Kidney epithelial cell (primary cell): ENCODE measurements around the gene SLC1A5. TPM values are rescaled to one million over a fixed set of nuclear protein-coding genes. Genes with fewer than 3 reads are reported as not detected.

Source experiments
- DNase-seq: peaks from one replicate; pipeline ENCODE4 v3.0.0-alpha.2; 2010; ENCODE audit warnings: low read depth
- H3K27me3 ChIP-seq: 2 replicates; pipeline ENCODE4 v1.6.0; 2011; ENCODE audit warnings: low read length; ENCODE audit not compliant: control insufficient read depth, insufficient read depth
- H3K36me3 ChIP-seq: 2 replicates; pipeline ENCODE4 v1.5.1; 2011; ENCODE audit warnings: low read length; ENCODE audit not compliant: control insufficient read depth, insufficient read depth
- H3K4me3 ChIP-seq: 2 replicates; pipeline ENCODE4 v1.5.1; 2011; ENCODE audit warnings: low read depth, mild to moderate bottlenecking, control low read depth, low read length
- total RNA-seq: library from RNA; depleted of rRNA; stranded (reverse); fragments of >200 nt; gene quantifications from 2 replicates; pipeline ENCODE4 v1.2.3, GENCODE V29; 2015
- TF ChIP-seq, protein P1 (sequence below): IDR thresholded peaks from 2 replicates; pipeline ENCODE4 v1.5.1; 2011; ENCODE audit warnings: mild to moderate bottlenecking, moderate library complexity, low read length, control low read depth, inconsistent platforms; ENCODE audit not compliant: insufficient read depth, poor library complexity, severe bottlenecking

SLC1A5 gene
- total RNA-seq, 1 donor from 2014 or later: 192 TPM

DNA sequence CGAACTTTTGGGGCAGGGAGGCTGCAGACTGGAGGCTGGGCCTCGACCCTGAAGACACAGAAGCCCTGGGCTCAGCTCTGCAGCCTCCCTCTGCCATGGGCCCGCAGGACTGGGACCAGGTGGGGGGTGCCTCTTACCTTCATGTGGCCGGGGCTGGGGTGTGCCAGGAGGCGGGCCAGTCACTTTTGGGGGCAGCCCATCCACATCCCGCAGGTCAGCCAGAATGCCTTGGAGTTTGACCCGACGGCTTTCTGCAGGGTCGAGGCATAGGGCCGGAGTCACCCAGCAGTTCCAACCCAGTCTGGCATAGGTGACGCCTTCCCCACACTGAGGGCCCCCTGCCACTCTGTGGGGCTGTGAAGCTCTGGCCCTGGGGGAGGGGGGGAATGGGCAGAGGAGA is 60.6 kb downstream of the SLC1A5 start:
- TF ChIP-seq, protein P1, sequence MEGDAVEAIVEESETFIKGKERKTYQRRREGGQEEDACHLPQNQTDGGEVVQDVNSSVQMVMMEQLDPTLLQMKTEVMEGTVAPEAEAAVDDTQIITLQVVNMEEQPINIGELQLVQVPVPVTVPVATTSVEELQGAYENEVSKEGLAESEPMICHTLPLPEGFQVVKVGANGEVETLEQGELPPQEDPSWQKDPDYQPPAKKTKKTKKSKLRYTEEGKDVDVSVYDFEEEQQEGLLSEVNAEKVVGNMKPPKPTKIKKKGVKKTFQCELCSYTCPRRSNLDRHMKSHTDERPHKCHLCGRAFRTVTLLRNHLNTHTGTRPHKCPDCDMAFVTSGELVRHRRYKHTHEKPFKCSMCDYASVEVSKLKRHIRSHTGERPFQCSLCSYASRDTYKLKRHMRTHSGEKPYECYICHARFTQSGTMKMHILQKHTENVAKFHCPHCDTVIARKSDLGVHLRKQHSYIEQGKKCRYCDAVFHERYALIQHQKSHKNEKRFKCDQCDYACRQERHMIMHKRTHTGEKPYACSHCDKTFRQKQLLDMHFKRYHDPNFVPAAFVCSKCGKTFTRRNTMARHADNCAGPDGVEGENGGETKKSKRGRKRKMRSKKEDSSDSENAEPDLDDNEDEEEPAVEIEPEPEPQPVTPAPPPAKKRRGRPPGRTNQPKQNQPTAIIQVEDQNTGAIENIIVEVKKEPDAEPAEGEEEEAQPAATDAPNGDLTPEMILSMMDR: no peak
- Histone ChIP-seq H3K36me3 (peaks cover 11% of the 10 kb centered on the region), H3K4me3 (no peak overlapping the region), H3K27me3 (no peaks in the 10 kb centered on the region)
- DNase-seq: no peak

DNA sequence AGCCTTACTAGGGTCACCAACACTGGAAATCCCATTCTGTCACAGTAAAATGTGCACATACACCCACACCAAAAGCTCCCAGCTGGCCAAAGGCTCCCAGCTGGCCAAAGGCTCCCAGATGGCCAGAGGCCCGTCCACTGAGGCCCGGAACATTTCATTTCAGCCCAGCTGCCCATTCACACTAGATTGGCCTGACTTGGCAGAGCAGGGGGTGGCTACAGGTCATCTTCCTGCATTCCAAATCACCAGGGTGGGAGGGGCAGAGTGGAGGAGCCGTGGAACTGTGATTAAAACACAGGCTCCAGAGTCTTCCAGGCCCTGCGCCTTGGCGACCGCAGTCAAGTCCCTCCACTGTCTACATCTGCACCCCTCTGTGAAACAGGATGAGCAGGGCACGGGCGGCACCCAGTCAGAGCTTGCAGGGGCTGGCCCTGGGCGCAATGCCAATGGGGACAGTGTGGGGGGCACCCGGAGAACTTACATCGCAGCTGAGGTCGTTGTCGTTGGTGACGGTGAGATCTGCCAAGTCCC is 61.4 kb downstream of the SLC1A5 start:
- Histone ChIP-seq H3K36me3 (peaks cover 10% of the 10 kb centered on the region), H3K27me3 (no peaks in the 10 kb centered on the region), H3K4me3 (no peak overlapping the region)
- TF ChIP-seq, protein P1: no peak
- DNase-seq: no peak

DNA sequence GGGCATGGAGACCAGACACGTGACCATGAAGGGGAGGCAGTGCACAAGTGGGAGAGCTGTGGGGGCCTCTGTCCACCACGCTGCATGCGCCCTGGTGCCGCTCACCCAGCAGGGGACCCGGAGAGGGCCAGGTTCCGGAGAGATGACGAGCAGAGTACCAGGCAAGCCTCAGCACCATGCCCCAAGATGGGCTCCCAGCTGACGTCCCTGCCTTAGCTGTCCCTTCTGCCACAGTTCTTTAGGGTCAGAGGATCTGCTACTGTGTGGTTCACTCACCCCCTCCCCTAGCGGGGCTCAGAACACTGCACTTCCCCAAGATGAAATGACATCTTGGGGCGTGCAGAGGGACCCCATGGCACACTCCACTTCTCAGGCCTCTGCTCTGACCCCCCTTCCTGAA is 61.8 kb downstream of the SLC1A5 start:
- Histone ChIP-seq H3K36me3 (peaks cover 10% of the 10 kb centered on the region), H3K27me3 (no peaks in the 10 kb centered on the region), H3K4me3 (no peak overlapping the region)
- DNase-seq: no peak
- TF ChIP-seq, protein P1: no peak

DNA sequence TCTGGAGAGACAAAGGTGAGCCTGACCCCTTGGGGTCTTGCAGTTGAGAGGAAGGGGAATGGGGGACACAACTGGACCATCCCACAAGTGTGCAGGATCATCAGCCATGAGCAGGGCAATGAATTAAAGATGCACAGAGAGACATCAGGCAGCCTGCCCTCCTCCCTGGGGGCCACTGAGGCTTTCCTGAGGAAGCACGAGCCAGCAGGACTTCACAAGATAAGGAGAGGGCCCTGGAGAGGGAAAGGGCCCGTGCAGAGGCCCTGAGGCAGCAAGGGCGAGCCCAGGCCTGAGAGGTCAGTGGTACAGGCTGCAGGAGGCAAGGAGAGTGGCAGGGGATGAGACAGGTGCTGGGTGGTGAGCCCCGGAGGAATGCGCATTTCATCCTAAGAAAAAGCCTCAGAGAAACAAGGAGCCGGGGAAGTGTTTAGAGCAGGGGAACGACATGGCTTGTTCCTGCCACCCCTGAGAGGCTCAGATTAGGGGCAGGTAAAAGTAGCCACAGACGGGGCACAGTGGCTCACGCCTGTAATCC is 62.5 kb downstream of the SLC1A5 start:
- TF ChIP-seq, protein P1: no peak
- Histone ChIP-seq H3K27me3 (no peaks in the 10 kb centered on the region), H3K4me3 (no peak overlapping the region), H3K36me3 (peaks cover 9% of the 10 kb centered on the region)
- no peak for DNase-seq

DNA sequence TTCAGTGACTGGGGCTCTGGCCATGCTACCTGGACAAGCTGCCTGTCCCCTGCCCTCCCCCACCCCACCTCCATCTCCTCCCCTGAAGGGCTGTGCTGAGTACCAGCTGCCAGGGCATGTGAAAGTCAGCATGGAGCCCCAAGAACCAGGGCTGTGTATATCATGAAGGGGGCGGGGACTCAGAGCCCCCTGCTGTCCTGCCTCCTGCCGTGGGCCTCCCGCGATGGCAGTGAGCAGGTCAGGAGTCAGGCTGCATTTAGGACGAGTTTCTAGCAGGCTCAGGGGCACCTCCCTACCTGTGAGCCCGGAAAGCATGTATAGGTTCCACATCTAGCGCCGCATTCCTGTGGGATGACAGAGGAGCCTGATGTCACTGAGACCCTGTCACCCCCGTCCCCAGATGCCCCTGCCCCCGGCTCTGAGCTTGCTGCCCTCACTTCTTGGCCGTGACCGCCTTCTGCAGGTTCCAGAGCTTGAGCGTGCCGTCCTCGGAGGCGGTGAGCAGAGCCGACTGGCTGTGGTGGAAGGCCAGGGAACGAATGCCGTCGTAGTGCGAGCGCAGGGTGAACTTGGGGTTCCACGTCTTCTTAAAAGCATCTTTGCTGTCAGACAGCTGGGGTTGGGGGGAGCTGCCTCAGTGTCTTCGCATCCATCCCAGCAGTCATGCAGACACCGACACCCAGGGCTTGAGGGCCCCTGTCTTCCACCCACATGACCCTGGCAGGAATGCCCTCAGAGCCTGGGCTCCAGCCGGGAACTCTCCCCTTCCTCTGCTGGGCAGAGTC is 63.2 kb downstream of the SLC1A5 start:
- TF ChIP-seq, protein P1: no peak
- DNase-seq: no peak
- H3K36me3 ChIP-seq: peaks cover 9% of the 10 kb centered on the region
- no peak overlapping the region for H3K4me3 ChIP-seq
- H3K27me3 ChIP-seq: no peaks in the 10 kb centered on the region

Other genes with a start within 250 kb of the SLC1A5 start
- 103 and 127 TPM in 2 replicates for gene CALM3, start 187.3 kb downstream of the SLC1A5 start, total RNA-seq
- gene PTGIR, start 163.5 kb downstream of the SLC1A5 start, total RNA-seq: 0.48 TPM in 1 of 2 replicates, not detected in the other
- gene GNG8, start 152.4 kb downstream of the SLC1A5 start, total RNA-seq: not detected in 2 replicates
- gene DACT3, start 127.4 kb downstream of the SLC1A5 start, total RNA-seq: 0.14 and 0.33 TPM in 2 replicates
- gene PRKD2, start 71.5 kb downstream of the SLC1A5 start, total RNA-seq: 52.4 and 63.6 TPM in 2 replicates
- 25.7 and 41.7 TPM in 2 replicates for gene FKRP, start 42.5 kb downstream of the SLC1A5 start, total RNA-seq
- gene STRN4, start 42.1 kb downstream of the SLC1A5 start, total RNA-seq: 111 and 117 TPM in 2 replicates
- gene AP2S1, start 62.3 kb upstream of the SLC1A5 start, total RNA-seq: 157 and 198 TPM in 2 replicates
- 30.9 and 31.6 TPM in 2 replicates for gene ARHGAP35, start 72.4 kb upstream of the SLC1A5 start, total RNA-seq
- gene NPAS1, start 231.2 kb upstream of the SLC1A5 start, total RNA-seq: 1.6 TPM in 1 of 2 replicates, not detected in the other